Keratinocyte (primary cell): ENCODE results near the gene AGAP1. TPM values are rescaled to one million over a fixed set of nuclear protein-coding genes. Genes with fewer than 3 reads are reported as not detected.

Experiments
- DNase-seq: peaks from one replicate; pipeline ENCODE4 v3.0.0-alpha.2; 2011; ENCODE audit warnings: low read depth, missing footprints, low spot score
- FAIRE-seq: peaks from 2 replicates; lab custom pipeline; 2011; peaks lifted over from hg19 to GRCh38; lab: Jason Lieb, UNC
- H2AFZ ChIP-seq: 2 replicates; pipeline ENCODE4 v1.6.0; 2012; ENCODE audit warnings: low read length, control low read depth, inconsistent platforms; ENCODE audit not compliant: control insufficient read depth
- H3K27ac ChIP-seq: 2 replicates; pipeline ENCODE4 v1.5.1; 2011; ENCODE audit warnings: low read length; ENCODE audit not compliant: control insufficient read depth, insufficient read depth
- H3K27me3 ChIP-seq: 3 replicates; pipeline ENCODE4 v1.6.0; 2011; ENCODE audit warnings: low read length; ENCODE audit not compliant: control insufficient read depth, insufficient read depth; ENCODE audit errors: extremely low read depth
- H3K36me3 ChIP-seq, 2 experiments: 2 replicates in 1 of 2; 3 replicates in 1 of 2; pipeline ENCODE4 v1.5.1; 2011; ENCODE audit warnings: low read length in 2 of 2, mild to moderate bottlenecking in 1 of 2; ENCODE audit not compliant: control insufficient read depth in 2 of 2, insufficient read depth in 2 of 2; ENCODE audit errors: extremely low read depth in 1 of 2
- H3K4me1 ChIP-seq: 3 replicates; pipeline ENCODE4 v1.5.1; 2011; ENCODE audit warnings: low read length; ENCODE audit not compliant: control insufficient read depth, insufficient read depth; ENCODE audit errors: extremely low read depth
- H3K4me2 ChIP-seq: 3 replicates; pipeline ENCODE4 v1.6.0; 2011; ENCODE audit warnings: low read depth, low read length; ENCODE audit not compliant: control insufficient read depth, insufficient read depth; ENCODE audit errors: extremely low read depth
- H3K4me3 ChIP-seq, 3 experiments: fragments of 200-600 bp in 1 of 3; sonication (generic) in 1 of 3; 2 replicates in 2 of 3; 3 replicates in 1 of 3; pipeline ENCODE4 v1.5.1; 2011 to 2016; ENCODE audit warnings: low read length in 3 of 3, mild to moderate bottlenecking in 3 of 3, control low read depth in 2 of 3, inconsistent platforms in 1 of 3, low read depth in 1 of 3, mixed read lengths in 1 of 3, mixed run types in 1 of 3, moderate library complexity in 1 of 3; ENCODE audit not compliant: control insufficient read depth in 2 of 3, insufficient read depth in 2 of 3; ENCODE audit errors: extremely low read depth in 1 of 3
- H3K79me2 ChIP-seq: 2 replicates; pipeline ENCODE4 v1.6.0; 2012; ENCODE audit warnings: low read length; ENCODE audit not compliant: control insufficient read depth, insufficient read depth
- H3K9ac ChIP-seq: 3 replicates; pipeline ENCODE4 v1.6.0; 2011; ENCODE audit warnings: low read length; ENCODE audit not compliant: control insufficient read depth, insufficient read depth; ENCODE audit errors: extremely low read depth
- H3K9me1 ChIP-seq: 3 replicates; pipeline ENCODE4 v1.6.0; 2011; ENCODE audit warnings: low read length; ENCODE audit not compliant: control insufficient read depth, insufficient read depth; ENCODE audit errors: extremely low read depth
- H3K9me3 ChIP-seq: 2 replicates; pipeline ENCODE4 v1.5.1; 2012; ENCODE audit warnings: low read depth, low read length; ENCODE audit not compliant: control insufficient read depth
- H4K20me1 ChIP-seq: 3 replicates; pipeline ENCODE4 v1.6.0; 2011; ENCODE audit warnings: low read length; ENCODE audit not compliant: control insufficient read depth, insufficient read depth; ENCODE audit errors: extremely low read depth
- CTCF ChIP-seq, 3 experiments: IDR thresholded peaks in 1 of 3; conservative IDR thresholded peaks in 1 of 3; optimal IDR thresholded peaks in 1 of 3; 2 replicates in 2 of 3; 3 replicates in 1 of 3; pipeline versions ENCODE3 to v1.5.1; 2011; ENCODE audit warnings: low read length in 3 of 3, mild to moderate bottlenecking in 3 of 3, moderate library complexity in 2 of 3, control low read depth in 1 of 3, inconsistent platforms in 1 of 3; ENCODE audit not compliant: insufficient read depth in 2 of 3; ENCODE audit errors: extremely low read depth in 1 of 3
- EZH2 ChIP-seq: IDR thresholded peaks from one replicate; pipeline ENCODE4 v1.6.1; 2012; ENCODE audit warnings: inconsistent platforms, mild to moderate bottlenecking, low read length, moderate library complexity
- dilution Hi-C: fragments of 300-500 bp; cut with MboI; formaldehyde crosslinking; loops from one replicate; pipeline ENCODE4 v1.7.0; 2020; ENCODE audit warnings: low sequenced_read_pairs; ENCODE audit not compliant: extremely low pct_ligation_motif_present
- polyA plus RNA-seq, 5 experiments: library from polyadenylated mRNA; depleted of rRNA in 3 of 5; stranded (reverse) in 3 of 5; stranded (forward) in 1 of 5; unstranded in 1 of 5; fragments of >200 nt; gene quantifications; 1 replicate in 1 of 5; 2 replicates in 3 of 5; 3 replicates in 1 of 5; pipeline versions ENCODE4 v1.2.1 to v1.2.3, GENCODE V29; 2011 to 2012; ENCODE audit warnings: missing spikeins in 2 of 5, low read depth in 1 of 5, low replicate concordance in 1 of 5

Gene AGAP1
- polyA plus RNA-seq, 1 donor (not counting 4 experiments of a cell fraction or from before 2014, with no cell fraction given) = 12.6 TPM

DNA sequence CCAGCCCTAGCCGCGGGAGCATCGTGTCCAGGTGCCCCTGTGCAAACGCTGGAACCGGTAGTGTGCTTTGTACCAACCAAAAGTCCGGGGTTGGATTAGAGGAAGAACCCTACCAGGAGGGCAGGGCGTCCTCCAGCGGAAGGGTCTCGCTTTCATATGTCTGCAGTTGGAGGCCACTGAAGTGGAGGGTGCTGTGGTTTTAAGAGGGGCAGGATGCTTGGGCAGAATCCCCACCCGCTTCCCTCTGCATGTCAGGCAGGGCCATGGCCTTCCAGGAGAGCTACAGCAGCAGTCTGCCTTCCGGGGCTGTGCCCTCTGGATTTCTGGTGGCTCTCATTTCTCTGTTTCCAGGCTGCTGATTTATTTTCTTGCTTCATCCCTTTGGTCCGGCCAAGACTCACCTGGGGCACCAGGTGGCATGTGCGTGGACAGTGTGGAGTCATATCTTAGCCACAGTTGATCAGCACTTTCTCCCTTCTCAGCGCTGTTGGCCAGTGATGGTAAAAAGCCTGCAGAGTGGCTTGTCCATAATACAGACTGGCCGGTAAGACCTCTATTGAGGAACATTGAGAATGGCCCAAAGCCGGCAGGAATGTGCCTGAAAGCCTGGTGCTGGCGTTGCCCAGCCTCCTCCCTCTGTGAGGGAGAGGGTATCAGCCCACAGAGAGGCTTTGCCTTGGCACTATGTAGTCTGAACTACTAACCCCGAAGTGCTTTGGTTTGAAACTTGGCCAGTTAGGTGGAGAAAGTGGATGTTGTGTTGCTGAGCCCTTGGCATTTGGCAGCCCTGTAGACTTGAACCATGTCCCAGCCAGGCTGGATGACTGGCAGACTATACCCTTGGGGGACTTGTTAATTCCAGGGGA is 1.8 kb downstream of the AGAP1 start:
- DNase-seq = no peak
- no peaks in the 10 kb centered on the region for H3K36me3 ChIP-seq
- no peaks in the 10 kb centered on the region for H3K9me3 ChIP-seq
- peaks cover 19% of the 10 kb centered on the region for H3K4me1 ChIP-seq
- TF ChIP-seq EZH2 (no peak), CTCF (optimal IDR thresholded peaks at IDR 0.05 in 1 of 3, IDR thresholded peaks at IDR 0.05 in 1 of 3, conservative IDR thresholded peaks at IDR 0.05 in 1 of 3; ENCODE audit: extremely low read depth in 1 of 3, insufficient read depth in 2 of 3, low read length in 3 of 3) (no peak)
- peaks cover 8% of the 10 kb centered on the region for H4K20me1 ChIP-seq
- H3K4me2 ChIP-seq = peak overlapping the region; percentile 86
- H3K4me3 ChIP-seq = peak overlapping the region; percentile 53 to 83 (median 70)
- dilution Hi-C loops = no loop called here
- peak; percentile 68 for FAIRE-seq
- H3K27me3 ChIP-seq = no peaks in the 10 kb centered on the region
- H3K27ac ChIP-seq = peak overlapping the region; percentile 17
- peak overlapping the region; percentile 72 for H3K9ac ChIP-seq
- H3K9me1 ChIP-seq = no peaks in the 10 kb centered on the region
- peak overlapping the region; percentile 0 for H2AFZ ChIP-seq
- peaks cover 53% of the 10 kb centered on the region for H3K79me2 ChIP-seq

DNA sequence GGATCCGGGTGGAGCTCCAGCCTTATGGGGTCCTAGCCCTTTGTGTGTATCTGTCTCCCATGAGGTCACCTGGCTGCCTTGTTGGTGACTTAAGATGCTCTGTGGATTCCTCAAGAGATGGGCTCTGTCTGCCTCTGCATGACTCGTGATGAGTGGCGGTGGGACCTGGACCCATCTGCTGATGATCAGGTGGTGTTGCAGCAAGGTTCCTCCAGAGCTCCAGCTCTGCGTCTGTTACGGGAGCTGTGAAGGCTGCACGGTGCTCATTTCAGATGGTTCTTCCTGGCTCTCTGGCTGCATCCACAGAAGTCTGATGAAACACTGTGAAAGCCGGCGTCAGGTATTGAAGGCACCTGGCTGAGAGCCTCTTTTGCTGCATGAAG is 2.4 kb downstream of the AGAP1 start:
- Histone ChIP-seq H2AFZ (no peak overlapping the region), H3K4me1 (peaks cover 25% of the 10 kb centered on the region), H3K9ac (peak overlapping the region; percentile 72), H4K20me1 (peaks cover 11% of the 10 kb centered on the region), H3K36me3 (no peaks in the 10 kb centered on the region), H3K79me2 (peaks cover 58% of the 10 kb centered on the region), H3K4me2 (peak overlapping the region; percentile 86), H3K9me3 (no peaks in the 10 kb centered on the region), H3K4me3 (peak overlapping the region in 1 of 3 experiments; percentile 83), H3K27ac (no peak overlapping the region), H3K9me1 (peaks cover 2% of the 10 kb centered on the region), H3K27me3 (no peaks in the 10 kb centered on the region)
- dilution Hi-C loops = no loop called here
- TF ChIP-seq CTCF (optimal IDR thresholded peaks at IDR 0.05 in 1 of 3, IDR thresholded peaks at IDR 0.05 in 1 of 3, conservative IDR thresholded peaks at IDR 0.05 in 1 of 3; ENCODE audit: extremely low read depth in 1 of 3, insufficient read depth in 2 of 3, low read length in 3 of 3) = no peak
- TF ChIP-seq EZH2 = no peak
- peak; percentile 11 for DNase-seq
- FAIRE-seq = peak; percentile 23
